AG09309 (cell line): ENCODE data around the gene PTPRG.

ENCODE experiments used
- DNase-seq: peaks from one replicate; pipeline ENCODE4 v3.0.0-alpha.2; 2010; ENCODE audit warnings: low read depth
- H3K4me3 ChIP-seq: 2 replicates; pipeline ENCODE4 v1.5.1; 2011; ENCODE audit warnings: mild to moderate bottlenecking, low read depth, low read length, moderate library complexity; ENCODE audit not compliant: control insufficient read depth
- CTCF ChIP-seq: IDR thresholded peaks from 2 replicates; pipeline ENCODE4 v1.5.1; 2011; ENCODE audit warnings: mild to moderate bottlenecking, low read depth, low read length, inconsistent platforms; ENCODE audit not compliant: insufficient read depth, control insufficient read depth; ENCODE audit errors: missing control alignments

PTPRG gene

GRCh38 chr3:61912158-61912557, 350.8 kb downstream of the PTPRG start:
- no peak for DNase-seq
- no peak overlapping the region for H3K4me3 ChIP-seq
- TF ChIP-seq CTCF: no peak

DNA sequence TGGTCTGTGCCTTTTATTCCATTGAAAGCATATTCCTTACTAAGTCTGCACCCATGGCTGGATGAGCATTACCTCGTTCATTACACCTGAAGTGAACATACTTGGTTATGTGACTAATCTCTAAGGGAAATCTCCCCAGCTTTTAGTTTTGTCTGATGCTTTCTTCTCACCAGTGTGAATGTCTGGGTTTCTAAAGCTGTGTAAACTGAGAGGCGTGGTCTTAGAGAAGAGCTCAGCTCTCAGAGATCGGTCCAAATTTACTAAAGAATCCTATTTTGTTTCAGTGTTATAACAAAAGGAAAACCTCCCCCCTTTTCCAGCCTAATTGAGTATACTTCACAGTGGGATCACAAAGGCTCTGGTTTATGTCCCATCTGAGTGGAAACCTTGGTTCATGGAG, 352.3 kb downstream of the PTPRG start:
- TF ChIP-seq CTCF: no peak
- no peak for DNase-seq
- H3K4me3 ChIP-seq: no peak overlapping the region

GRCh38 chr3:61914276-61914675, 352.9 kb downstream of the PTPRG start:
- DNase-seq: no peak
- TF ChIP-seq CTCF: no peak

GRCh38 chr3:61915296-61915695, 353.9 kb downstream of the PTPRG start:
- H3K4me3 ChIP-seq: no peak overlapping the region
- DNase-seq: no peak
- TF ChIP-seq CTCF: no peak

More at GRCh38 chr3:61914276-61914675, 352.9 kb downstream of the PTPRG start:
- H3K4me3 ChIP-seq: no peak overlapping the region

GRCh38 chr3:61919371-61919770, 358.0 kb downstream of the PTPRG start:
- no peak for DNase-seq
- no peak for TF ChIP-seq CTCF
- H3K4me3 ChIP-seq: no peak overlapping the region

DNA sequence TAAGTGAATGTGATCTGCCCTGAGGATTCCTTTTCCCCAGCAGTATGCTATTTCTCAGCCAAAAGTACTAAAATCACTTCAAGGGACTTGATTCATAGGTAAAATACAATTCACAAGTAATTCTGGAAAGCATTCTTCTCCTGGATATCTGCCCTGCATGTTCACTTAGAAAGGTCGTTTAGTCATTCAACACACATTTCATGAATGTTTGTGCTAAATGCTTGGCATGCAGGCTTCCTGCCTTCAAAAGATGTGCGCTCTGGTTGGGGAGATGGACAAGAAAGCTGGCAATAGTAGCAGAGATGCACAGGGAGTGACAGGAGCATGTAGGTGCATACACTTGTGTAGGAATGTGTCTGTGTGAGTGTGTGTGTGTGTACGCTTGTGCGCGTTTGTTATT, 360.7 kb downstream of the PTPRG start:
- DNase-seq: no peak
- no peak overlapping the region for H3K4me3 ChIP-seq
- TF ChIP-seq CTCF: no peak

GRCh38 chr3:61924090-61924735, 362.8 kb downstream of the PTPRG start:
- H3K4me3 ChIP-seq: no peak overlapping the region
- no peak for TF ChIP-seq CTCF
- no peak for DNase-seq
